Measurements from ENCODE around the gene SVOP. TPM values are rescaled to one million over a fixed set of nuclear protein-coding genes. Genes with fewer than 3 reads are reported as not detected.
A peak's percentile ranks its signal among the peaks of the same experiment; 100 is the strongest.

SVOP gene
- polyA plus RNA-seq, 1 experiment = not detected

- H3K27me3 ChIP-seq (ENCODE audit: control insufficient read depth, insufficient read depth, low read length) = peaks cover 2% of the 10 kb centered on the region
- H3K36me3 ChIP-seq (ENCODE audit: control insufficient read depth, insufficient read depth, low read length) = no peaks in the 10 kb centered on the region
- no peak for DNase-seq (ENCODE audit: low read depth)
- ChIA-PET POLR2A (no interaction called here), CTCF (interaction anchor here (0.9 kb wide), 1 partner anchor 9 kb away, joined by 3 read pairs; no protein-coding TSS in a partner anchor)
- TF ChIP-seq CTCF (IDR thresholded peaks at IDR 0.05; ENCODE audit: insufficient read depth, low read depth, low read length) = no peak
- H3K4me3 ChIP-seq (ENCODE audit: low read depth, low read length) = no peak overlapping the region
Observed at GRCh38 chr12:108959748-108960655, 60.9 kb downstream of the SVOP start.

GRCh38 chr12:108955225-108955835, 65.5 kb downstream of the SVOP start:
- no peak for DNase-seq (ENCODE audit: low read depth)
- no peak for TF ChIP-seq CTCF (IDR thresholded peaks at IDR 0.05; ENCODE audit: insufficient read depth, low read depth, low read length)
- POLR2A ChIA-PET = no interaction called here
- no peaks in the 10 kb centered on the region; the same call in none of the 2 replicates for H3K27me3 ChIP-seq (ENCODE audit: control insufficient read depth, insufficient read depth, low read length)
- no peaks in the 10 kb centered on the region for H3K36me3 ChIP-seq (ENCODE audit: control insufficient read depth, insufficient read depth, low read length)
- CTCF ChIA-PET = no interaction called here
- H3K4me3 ChIP-seq (ENCODE audit: low read depth, low read length) = no peak overlapping the region

GRCh38 chr12:108950991-108951739, 69.7 kb downstream of the SVOP start:
- peak; percentile 4 for DNase-seq (ENCODE audit: low read depth)
- no peaks in the 10 kb centered on the region for H3K36me3 ChIP-seq (ENCODE audit: control insufficient read depth, insufficient read depth, low read length)
- H3K27me3 ChIP-seq (ENCODE audit: control insufficient read depth, insufficient read depth, low read length) = no peaks in the 10 kb centered on the region; the same call in 1 of the 2 replicates
- H3K4me3 ChIP-seq (ENCODE audit: low read depth, low read length) = no peak overlapping the region
- CTCF ChIA-PET = interaction anchor here (0.6 to 2.6 kb wide), 30 partner anchors 9 to 389 kb away, joined by 3 to 30 read pairs (median 3); partner anchors contain the start of genes ALKBH2 and ISCU
- POLR2A ChIA-PET = no interaction called here
- peak; percentile 84 for TF ChIP-seq CTCF (IDR thresholded peaks at IDR 0.05; ENCODE audit: insufficient read depth, low read depth, low read length)

- POLR2A ChIA-PET = no interaction called here
- TF ChIP-seq CTCF (IDR thresholded peaks at IDR 0.05; ENCODE audit: insufficient read depth, low read depth, low read length) = no peak
- no peak for DNase-seq (ENCODE audit: low read depth)
Observed at GRCh38 chr12:108949976-108950375, 70.9 kb downstream of the SVOP start.

More at GRCh38 chr12:108949976-108950375, 70.9 kb downstream of the SVOP start:
- Histone ChIP-seq H3K36me3 (ENCODE audit: control insufficient read depth, insufficient read depth, low read length) (no peaks in the 10 kb centered on the region), H3K27me3 (ENCODE audit: control insufficient read depth, insufficient read depth, low read length) (no peaks in the 10 kb centered on the region), H3K4me3 (ENCODE audit: low read depth, low read length) (no peak overlapping the region)
- CTCF ChIA-PET = interaction anchor here (0.7 to 2.6 kb wide), 11 partner anchors 18 to 380 kb away, joined by 3 to 30 read pairs (median 4); partner anchors contain the start of gene ALKBH2

All from BJ (cell line).